Neuron (in vitro differentiated cells): ENCODE data around the gene FBXO9.

Source experiments
- H2AFZ ChIP-seq: one replicate; pipeline ENCODE4 v1.6.1; 2013; ENCODE audit warnings: low read depth, mild to moderate bottlenecking, inconsistent platforms, low read length, moderate library complexity
- H3K27me3 ChIP-seq: one replicate; pipeline ENCODE4 v1.6.1; 2013; ENCODE audit warnings: low read length; ENCODE audit not compliant: insufficient read depth
- H3K36me3 ChIP-seq: one replicate; pipeline ENCODE4 v1.6.1; 2013; ENCODE audit warnings: low read length; ENCODE audit not compliant: insufficient read depth
- H3K4me1 ChIP-seq: one replicate; pipeline ENCODE4 v1.6.1; 2013; ENCODE audit warnings: low read length; ENCODE audit not compliant: insufficient read depth
- H3K4me3 ChIP-seq: 2 replicates; pipeline ENCODE4 v1.5.1; 2013; ENCODE audit warnings: mild to moderate bottlenecking, low read length, moderate library complexity
- H3K9me3 ChIP-seq: one replicate; pipeline ENCODE4 v1.6.1; 2013; ENCODE audit warnings: low read length

Gene FBXO9

GRCh38 chr6:53112404-53112803 lies 47.2 kb downstream of the FBXO9 start:
- H3K4me1 ChIP-seq, result no peaks in the 10 kb centered on the region
- H3K27me3 ChIP-seq, result no peaks in the 10 kb centered on the region
- no peaks in the 10 kb centered on the region for H3K36me3 ChIP-seq
- H3K4me3 ChIP-seq, result no peak overlapping the region
- H3K9me3 ChIP-seq, result no peaks in the 10 kb centered on the region
- H2AFZ ChIP-seq, result no peak overlapping the region

- no peaks in the 10 kb centered on the region for H3K36me3 ChIP-seq
- no peaks in the 10 kb centered on the region for H3K9me3 ChIP-seq
- H2AFZ ChIP-seq, result no peak overlapping the region
- H3K4me3 ChIP-seq, result no peak overlapping the region
- H3K27me3 ChIP-seq, result no peaks in the 10 kb centered on the region
- no peaks in the 10 kb centered on the region for H3K4me1 ChIP-seq
Measured at GRCh38 chr6:53112871-53113270, 47.7 kb downstream of the FBXO9 start.

DNA sequence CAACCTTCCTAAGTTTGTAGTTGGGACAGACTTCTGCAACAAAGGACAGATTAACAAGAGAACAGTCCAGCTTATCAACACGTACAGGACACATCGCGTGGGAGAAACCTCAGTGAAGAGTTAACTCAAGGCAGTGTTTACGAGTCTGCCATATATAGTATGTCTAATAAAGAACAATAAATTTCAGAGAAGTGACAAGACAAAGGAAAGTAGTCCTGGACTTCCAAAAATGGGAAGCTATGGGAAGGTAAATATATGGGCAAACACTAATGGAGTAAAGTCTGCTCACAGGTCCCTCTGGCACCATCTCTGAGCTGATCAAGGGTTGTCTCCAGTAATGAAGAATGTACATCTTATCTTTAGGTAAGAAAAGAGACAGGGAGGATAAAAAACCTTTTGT lies 48.5 kb downstream of the FBXO9 start:
- H2AFZ ChIP-seq, result no peak overlapping the region
- no peaks in the 10 kb centered on the region for H3K4me1 ChIP-seq
- H3K4me3 ChIP-seq, result no peak overlapping the region
- H3K27me3 ChIP-seq, result no peaks in the 10 kb centered on the region
- no peaks in the 10 kb centered on the region for H3K36me3 ChIP-seq
- H3K9me3 ChIP-seq, result no peaks in the 10 kb centered on the region

GRCh38 chr6:53115113-53115512 lies 49.9 kb downstream of the FBXO9 start:
- Histone ChIP-seq H3K4me3 (no peak overlapping the region), H2AFZ (no peak overlapping the region), H3K36me3 (no peaks in the 10 kb centered on the region), H3K4me1 (no peaks in the 10 kb centered on the region), H3K27me3 (no peaks in the 10 kb centered on the region), H3K9me3 (no peaks in the 10 kb centered on the region)

DNA sequence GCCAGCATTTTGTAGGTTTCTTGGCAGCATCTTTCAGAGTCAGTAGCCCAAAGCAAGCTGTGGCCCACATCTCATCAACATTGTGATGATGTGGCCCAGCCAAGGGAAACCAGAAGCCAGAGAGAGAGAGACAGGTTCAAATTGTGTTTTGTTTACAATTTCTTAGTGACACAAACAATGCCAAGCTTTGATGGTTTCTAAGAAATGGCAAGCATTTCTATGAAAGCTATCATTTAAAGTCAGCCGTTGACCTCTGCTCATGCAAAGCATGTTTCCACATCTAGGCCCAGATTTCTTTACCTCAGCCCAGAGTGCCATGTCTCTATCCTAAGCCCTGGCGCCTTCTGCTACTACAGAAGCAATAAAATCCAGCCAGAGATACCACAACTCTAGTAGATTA lies 50.5 kb downstream of the FBXO9 start:
- Histone ChIP-seq H3K4me3 (no peak overlapping the region), H3K9me3 (no peaks in the 10 kb centered on the region), H2AFZ (no peak overlapping the region), H3K27me3 (no peaks in the 10 kb centered on the region), H3K4me1 (no peaks in the 10 kb centered on the region), H3K36me3 (no peaks in the 10 kb centered on the region)

DNA sequence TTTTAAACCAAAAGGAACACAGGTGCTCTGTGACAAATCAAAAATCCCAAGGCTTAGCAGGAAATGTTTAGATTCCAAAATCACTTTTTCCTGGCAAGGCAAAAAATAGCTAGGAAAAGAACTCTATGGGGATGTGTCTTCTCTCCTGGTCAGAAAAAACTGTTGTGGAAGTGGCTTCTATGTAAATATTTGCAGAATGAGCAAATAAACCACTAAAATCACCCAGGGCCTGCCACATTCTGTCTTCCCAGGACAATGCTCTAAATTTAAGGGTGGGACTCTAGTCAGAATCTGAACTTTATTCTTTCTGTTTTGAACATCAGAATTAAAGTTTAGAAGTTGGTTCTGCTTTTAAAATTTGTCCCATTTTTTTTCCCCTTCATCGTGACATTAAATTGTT lies 54.1 kb downstream of the FBXO9 start:
- Histone ChIP-seq H3K4me1 (no peaks in the 10 kb centered on the region), H3K4me3 (no peak overlapping the region), H3K9me3 (no peaks in the 10 kb centered on the region), H2AFZ (no peak overlapping the region), H3K27me3 (no peaks in the 10 kb centered on the region), H3K36me3 (no peaks in the 10 kb centered on the region)

GRCh38 chr6:53119772-53120409 lies 54.7 kb downstream of the FBXO9 start:
- Histone ChIP-seq H3K4me3 (no peak overlapping the region), H3K36me3 (no peaks in the 10 kb centered on the region), H3K9me3 (no peaks in the 10 kb centered on the region), H3K4me1 (no peaks in the 10 kb centered on the region), H2AFZ (no peak overlapping the region), H3K27me3 (no peaks in the 10 kb centered on the region)

- H3K27me3 ChIP-seq, result no peaks in the 10 kb centered on the region
- H3K36me3 ChIP-seq, result no peaks in the 10 kb centered on the region
- no peak overlapping the region for H3K4me3 ChIP-seq
- H3K4me1 ChIP-seq, result no peaks in the 10 kb centered on the region
- H3K9me3 ChIP-seq, result no peaks in the 10 kb centered on the region
- no peak overlapping the region for H2AFZ ChIP-seq
Measured at GRCh38 chr6:53124131-53124800, 59.1 kb downstream of the FBXO9 start.

- Histone ChIP-seq H3K36me3 (no peaks in the 10 kb centered on the region), H3K9me3 (no peaks in the 10 kb centered on the region), H3K27me3 (peaks cover 2% of the 10 kb centered on the region), H3K4me1 (no peaks in the 10 kb centered on the region), H3K4me3 (no peak overlapping the region), H2AFZ (no peak overlapping the region)
Measured at GRCh38 chr6:53125276-53125675, 60.1 kb downstream of the FBXO9 start.

DNA sequence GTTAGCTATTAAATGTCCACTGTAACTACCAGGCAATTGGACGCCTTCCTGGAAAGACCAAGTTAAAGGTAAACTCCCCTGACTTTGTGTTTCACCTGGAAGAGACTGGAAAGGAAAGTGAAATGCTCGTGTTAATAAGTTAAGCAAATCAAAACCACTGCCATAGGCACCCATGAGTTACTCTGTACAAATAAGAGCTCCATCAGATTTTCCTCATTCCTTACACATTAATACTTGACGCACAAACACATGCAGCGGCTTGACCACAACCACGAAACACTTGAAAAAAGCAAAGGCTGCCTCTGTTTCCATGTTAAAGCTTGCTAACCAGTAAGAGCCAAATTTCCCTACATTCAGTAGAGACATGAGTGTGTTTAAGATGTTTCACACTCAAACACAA lies 63.6 kb downstream of the FBXO9 start:
- peaks cover 3% of the 10 kb centered on the region for H3K27me3 ChIP-seq
- H3K9me3 ChIP-seq, result no peaks in the 10 kb centered on the region

DNA sequence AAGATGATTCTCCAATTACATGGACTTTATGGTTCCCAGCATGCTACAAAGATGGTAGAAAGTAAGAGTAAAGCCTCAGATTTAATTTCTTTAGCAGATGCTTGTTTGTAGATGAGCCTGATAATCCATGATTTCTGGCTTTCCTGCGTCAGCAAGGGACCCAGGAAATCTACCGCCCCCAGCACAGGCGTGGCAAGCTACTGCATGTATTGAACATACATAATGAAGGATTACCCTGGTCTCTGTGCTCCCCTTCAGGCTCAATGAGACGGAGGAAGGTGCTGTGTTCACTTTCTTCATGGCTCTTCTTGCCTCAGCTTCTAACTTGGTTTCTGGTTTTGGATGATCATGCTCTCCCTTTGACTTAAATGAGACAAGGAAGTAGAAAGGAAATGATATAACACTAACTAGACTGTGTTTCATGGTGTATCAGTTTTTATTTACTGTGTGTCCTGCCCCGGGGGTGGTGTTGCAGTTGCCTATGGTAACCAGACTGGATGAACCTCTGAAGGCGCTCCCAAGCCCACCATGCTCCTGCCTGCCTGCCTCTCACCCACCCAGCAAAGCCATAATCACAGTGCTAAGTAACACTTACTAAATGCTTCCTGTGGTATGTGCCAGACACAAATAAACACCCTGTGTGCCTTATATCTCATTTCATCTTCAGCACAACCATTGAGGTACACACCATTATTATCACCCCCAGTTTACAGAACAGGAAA lies 65.5 kb downstream of the FBXO9 start:
- Histone ChIP-seq H3K9me3 (no peaks in the 10 kb centered on the region), H3K27me3 (peaks cover 3% of the 10 kb centered on the region), H2AFZ (no peak overlapping the region), H3K4me3 (no peak overlapping the region), H3K36me3 (no peaks in the 10 kb centered on the region), H3K4me1 (no peaks in the 10 kb centered on the region)

More for the DNA sequence above, 63.6 kb downstream of the FBXO9 start:
- H3K4me3 ChIP-seq, result no peak overlapping the region
- no peak overlapping the region for H2AFZ ChIP-seq
- H3K4me1 ChIP-seq, result no peaks in the 10 kb centered on the region
- no peaks in the 10 kb centered on the region for H3K36me3 ChIP-seq

DNA sequence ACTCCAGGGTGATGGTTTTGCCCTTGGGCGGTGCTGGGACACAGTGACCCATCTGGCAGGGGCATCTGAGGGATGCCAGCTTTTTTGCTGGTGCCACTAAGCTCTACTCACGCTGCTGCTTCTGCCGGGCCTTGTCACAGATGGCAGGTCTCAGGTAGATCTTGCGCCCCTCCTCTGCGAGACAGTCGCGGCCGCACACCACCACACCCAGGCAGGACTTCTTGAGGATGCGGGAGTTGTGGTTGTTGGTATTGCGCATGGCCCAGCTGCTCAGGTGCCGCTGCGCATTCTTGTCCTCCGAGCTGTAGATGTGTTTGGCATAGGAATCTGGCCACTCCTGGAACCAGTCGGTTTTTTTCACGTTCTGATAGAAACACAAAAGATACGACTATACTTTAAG lies 68.8 kb downstream of the FBXO9 start:
- Histone ChIP-seq H3K4me1 (no peaks in the 10 kb centered on the region), H2AFZ (no peak overlapping the region), H3K27me3 (peaks cover 3% of the 10 kb centered on the region), H3K9me3 (no peaks in the 10 kb centered on the region), H3K4me3 (no peak overlapping the region), H3K36me3 (no peaks in the 10 kb centered on the region)

GRCh38 chr6:53134601-53135235 lies 69.5 kb downstream of the FBXO9 start:
- no peaks in the 10 kb centered on the region for H3K4me1 ChIP-seq
- peaks cover 3% of the 10 kb centered on the region for H3K27me3 ChIP-seq
- no peaks in the 10 kb centered on the region for H3K9me3 ChIP-seq
- H2AFZ ChIP-seq, result no peak overlapping the region
- no peaks in the 10 kb centered on the region for H3K36me3 ChIP-seq
- no peak overlapping the region for H3K4me3 ChIP-seq
